NCI-H446 (cell line): ENCODE measurements around the gene AQP12B.
"Not testable (repeated sequence)": the region's sequence is repeated elsewhere in the genome, so short reads cannot be mapped to it uniquely, and the experiment has no call there.

Experiments
- DNase-seq, 2 experiments: peaks; one replicate each; lab custom pipeline; 2025; lab: John Stamatoyannopoulos, UW

The AQP12B gene

DNA sequence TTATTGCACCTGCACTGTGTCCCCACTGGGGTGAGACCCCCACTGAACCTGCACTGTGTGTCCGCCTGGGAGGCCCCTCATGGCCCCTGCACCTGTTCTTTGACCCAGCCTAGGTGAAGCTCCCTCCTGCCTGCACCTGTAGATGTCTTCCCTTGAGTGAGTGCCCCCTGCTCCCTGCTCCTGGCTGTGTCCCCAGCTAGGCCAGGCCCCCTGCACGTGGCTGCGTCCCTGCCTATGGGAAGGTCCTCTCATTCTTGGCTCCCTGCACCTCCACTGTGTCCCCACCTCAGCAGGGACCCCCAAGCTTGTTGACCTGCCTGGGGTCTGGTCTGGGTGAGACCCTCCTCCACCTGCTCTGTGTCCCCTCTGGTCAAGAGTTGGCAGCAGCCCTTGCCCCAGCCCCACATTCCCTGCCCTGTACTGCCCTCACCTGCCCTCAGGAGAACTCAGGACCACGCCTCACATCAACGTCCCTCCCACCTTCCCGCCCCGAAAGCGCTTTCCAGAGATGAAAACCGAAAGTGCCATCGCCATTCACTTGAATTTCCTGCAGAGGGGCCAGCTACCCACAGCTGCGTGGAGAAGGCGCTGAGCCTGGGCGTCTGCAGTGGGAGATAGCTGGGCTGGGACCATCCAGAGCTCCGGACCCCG, 769 bp upstream of the AQP12B start:
- DNase-seq, result not testable (repeated sequence)

GRCh38 chr2:240680185-240680584, 2.5 kb downstream of the AQP12B start:
- DNase-seq, result not testable (repeated sequence)

DNA sequence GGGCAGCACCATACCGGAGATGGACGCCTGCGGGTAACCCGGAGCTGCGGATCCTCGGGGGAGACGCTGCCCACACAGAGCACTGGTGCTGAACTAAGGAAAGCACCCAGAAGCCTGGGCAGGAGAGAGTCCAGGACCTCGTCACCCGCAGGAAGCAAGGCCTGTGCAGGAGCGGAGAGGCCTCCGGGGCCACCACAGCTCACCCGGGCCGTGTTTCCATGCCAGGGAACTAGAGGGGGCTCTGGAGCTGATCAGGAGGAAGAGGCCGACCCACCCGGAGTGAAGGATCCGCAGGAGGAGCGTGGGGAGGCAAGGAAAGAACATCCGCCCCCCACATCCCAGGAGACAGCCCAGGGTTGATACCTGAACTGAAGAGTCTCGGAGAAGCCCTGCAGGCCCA, 3.8 kb downstream of the AQP12B start:
- DNase-seq, result not testable (repeated sequence)

- not testable (repeated sequence) for DNase-seq
These were observed 4.6 kb downstream of the AQP12B start for GRCh38 chr2:240678043-240678442.

GRCh38 chr2:240675345-240675744, 7.3 kb downstream of the AQP12B start:
- DNase-seq, result not testable (repeated sequence)

GRCh38 chr2:240674461-240675184, 8.1 kb downstream of the AQP12B start:
- DNase-seq, result not testable (repeated sequence)

DNA sequence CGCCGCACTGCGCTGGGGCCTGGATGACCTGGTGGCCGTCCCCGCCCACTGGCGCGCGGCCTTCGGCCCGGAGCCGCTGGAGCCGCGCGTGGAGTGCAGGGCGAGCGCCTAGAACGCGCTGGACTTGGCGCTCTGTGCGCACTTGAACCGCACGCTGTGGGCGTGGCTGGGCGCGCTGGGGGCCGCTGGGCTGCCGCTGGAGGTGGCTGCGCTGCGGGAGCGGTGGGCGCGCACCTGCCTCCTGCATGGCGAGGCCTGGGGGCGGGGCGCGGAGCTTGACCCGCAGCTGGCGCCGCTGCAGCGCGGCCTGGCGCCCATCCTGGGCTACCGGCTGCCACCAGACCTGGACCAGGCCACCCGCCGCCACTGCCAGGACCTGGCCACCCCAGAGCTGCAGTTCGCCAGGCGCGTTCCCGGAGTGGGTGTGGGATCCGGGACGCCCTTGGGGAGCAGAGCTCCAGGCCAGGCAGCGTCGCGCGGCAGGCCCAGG, 9.9 kb downstream of the AQP12B start:
- no peak for DNase-seq

- no peak for DNase-seq
These were observed 10.5 kb downstream of the AQP12B start for GRCh38 chr2:240672076-240672700.

- no peak for DNase-seq
These were observed 11.7 kb downstream of the AQP12B start for GRCh38 chr2:240670950-240671349.

- DNase-seq, result no peak
These were observed 12.3 kb downstream of the AQP12B start for GRCh38 chr2:240670402-240670801.

DNA sequence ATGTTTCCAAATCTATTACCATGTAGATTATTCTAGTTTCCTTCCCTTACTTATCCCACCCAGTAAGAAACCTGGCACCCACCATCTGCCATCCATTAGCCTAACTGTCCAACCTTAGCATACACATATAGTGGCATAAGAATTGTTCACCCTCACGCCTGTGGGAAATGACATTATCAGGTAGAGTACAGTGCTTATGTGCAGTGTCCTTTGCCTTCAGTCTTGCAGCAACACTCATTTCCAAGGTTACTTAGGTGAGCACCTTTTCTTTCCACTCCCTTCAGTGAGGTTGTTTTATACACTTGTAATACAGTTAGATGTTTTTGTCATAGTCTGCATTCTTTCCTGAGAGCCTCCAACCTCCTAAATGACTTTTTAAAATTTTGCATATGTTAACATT, 18.1 kb downstream of the AQP12B start:
- no peak for DNase-seq

DNA sequence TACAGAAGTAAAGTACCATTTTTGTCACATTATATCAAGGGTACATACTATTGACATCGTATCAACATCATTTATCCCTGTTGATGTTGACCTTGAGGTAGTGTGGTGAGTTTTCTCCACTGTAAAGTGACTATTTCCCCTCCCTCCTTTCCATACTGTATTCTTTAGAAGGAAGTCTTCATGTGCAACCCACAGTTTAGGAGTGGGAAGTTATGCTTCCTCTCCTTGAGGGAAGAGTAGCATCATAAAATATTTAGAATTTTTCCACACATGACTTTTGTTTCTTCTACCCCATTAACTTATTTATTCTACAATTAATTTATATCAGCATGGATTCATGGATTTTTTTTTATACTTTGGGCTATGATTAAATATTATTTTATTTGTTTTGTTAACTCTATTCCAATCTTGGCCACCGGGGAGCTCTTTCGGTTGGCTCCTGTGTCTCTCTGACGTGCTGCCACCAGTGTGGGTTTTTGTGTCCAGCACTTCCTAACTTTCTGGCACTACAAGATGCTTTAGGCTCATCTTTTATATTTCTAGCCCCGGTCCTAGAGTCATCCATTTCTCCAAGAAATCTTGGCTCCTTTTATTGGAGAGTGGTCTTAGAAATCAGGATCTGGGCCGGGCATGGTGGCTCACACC, 19.0 kb downstream of the AQP12B start:
- no peak for DNase-seq

GRCh38 chr2:240662681-240663080, 20.0 kb downstream of the AQP12B start:
- DNase-seq, result no peak

DNA sequence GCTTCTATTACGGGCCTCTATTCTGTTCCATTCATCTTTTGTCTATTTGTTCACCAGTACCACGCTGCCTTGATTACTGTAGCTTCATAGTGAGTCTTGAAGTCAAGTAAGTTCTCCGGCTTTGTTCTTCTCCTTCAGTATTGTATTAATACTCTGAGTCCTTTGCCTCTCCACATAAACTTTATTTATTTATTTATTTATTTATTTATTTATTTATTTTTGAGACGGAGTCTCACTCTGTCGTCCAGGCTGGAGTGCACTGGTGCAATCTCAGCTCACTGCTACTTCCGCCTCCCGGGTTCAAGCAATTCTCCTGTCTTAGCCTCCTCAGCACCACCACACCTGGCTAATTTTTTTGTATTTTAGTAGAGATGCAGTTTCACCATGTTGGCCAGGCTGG, 22.8 kb downstream of the AQP12B start:
- not testable (repeated sequence) for DNase-seq

DNA sequence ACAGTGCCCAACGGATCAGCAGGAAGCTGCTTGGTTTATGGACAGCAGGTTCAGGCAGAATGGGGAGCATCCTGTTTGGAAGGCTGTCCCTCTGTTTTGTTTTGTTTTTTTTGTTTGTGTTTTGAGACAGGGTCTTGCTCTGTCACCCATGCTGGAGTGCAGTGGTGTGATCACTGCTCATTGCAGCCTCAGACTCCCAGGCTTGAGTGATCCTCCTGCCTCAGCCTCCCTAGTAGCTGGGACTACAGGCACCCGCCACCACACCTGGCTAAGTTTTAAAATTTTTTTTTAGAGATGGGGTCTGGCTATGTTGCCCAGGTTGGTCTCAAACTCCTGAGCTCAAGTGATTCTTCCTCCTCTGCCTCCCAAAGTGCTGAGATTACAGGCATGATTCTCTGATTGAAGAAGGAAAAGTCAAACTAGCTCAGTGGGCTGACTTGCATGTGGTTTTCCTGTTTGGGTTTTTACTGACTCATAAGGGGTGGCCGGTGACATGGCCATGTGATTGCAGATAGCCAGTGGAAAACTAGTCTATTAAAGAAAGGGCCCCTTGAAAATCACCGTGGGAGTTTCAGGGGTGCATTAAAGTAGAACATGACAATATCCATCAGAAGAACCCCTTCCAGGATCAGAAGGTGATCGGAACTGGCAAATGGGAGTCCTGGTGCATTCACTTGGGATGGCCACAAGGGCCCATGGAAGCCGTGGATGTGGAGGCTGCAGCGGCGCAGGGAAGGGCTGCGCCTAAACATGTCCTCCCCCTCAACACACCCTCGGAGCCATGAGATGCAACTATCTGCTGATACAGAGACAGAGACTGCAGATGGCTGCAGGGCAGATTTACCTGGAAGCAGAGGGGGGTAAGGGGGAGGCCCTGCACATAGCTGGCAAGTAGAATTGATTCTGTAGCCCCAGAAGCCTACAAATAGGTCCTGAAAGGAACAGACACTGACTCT, 26.5 kb downstream of the AQP12B start:
- no peak for DNase-seq

GRCh38 chr2:240651185-240651584, 31.5 kb downstream of the AQP12B start:
- no peak for DNase-seq

DNA sequence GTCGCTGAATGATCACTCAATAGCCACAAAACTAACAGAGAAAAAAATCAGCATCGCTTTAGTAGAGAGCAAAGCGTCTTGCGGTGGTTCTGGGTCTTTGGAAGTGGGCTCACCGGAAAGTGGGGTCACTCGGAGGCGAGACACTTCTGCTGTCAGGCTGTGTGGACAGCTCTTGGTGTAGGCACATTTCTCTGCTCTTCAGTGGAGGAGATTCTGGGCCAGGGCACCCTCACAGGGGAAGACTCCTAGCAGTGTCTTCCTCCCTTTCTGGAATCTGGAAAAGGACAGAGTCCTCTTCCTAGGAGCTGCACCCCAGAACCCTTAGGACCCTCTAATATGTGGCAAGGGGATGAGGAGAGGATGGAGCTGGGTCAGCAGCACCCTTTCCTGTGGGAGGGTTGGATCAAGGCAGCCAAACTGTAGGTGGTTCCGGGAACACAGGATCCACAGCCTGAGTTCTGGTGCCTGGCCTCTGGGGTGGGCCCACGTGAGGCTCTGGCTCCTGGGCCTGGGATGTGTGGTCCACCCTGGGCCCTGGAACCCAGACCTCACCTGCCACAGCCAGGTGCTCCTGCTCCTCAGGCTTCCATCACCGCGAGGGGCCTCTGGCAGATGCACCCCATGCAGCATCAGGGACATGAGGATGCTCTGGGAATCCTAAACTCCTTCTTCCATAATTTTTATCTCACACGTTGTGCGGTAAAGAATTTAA, 32.3 kb downstream of the AQP12B start:
- no peak for DNase-seq

GRCh38 chr2:240649331-240649730, 33.4 kb downstream of the AQP12B start:
- DNase-seq, result no peak

- no peak for DNase-seq
These were observed 33.9 kb downstream of the AQP12B start for GRCh38 chr2:240648650-240649275.

- DNase-seq, result no peak
These were observed 34.5 kb downstream of the AQP12B start for GRCh38 chr2:240648155-240648649.
